ENCODE measurements around the gene MYOM1.

DNA sequence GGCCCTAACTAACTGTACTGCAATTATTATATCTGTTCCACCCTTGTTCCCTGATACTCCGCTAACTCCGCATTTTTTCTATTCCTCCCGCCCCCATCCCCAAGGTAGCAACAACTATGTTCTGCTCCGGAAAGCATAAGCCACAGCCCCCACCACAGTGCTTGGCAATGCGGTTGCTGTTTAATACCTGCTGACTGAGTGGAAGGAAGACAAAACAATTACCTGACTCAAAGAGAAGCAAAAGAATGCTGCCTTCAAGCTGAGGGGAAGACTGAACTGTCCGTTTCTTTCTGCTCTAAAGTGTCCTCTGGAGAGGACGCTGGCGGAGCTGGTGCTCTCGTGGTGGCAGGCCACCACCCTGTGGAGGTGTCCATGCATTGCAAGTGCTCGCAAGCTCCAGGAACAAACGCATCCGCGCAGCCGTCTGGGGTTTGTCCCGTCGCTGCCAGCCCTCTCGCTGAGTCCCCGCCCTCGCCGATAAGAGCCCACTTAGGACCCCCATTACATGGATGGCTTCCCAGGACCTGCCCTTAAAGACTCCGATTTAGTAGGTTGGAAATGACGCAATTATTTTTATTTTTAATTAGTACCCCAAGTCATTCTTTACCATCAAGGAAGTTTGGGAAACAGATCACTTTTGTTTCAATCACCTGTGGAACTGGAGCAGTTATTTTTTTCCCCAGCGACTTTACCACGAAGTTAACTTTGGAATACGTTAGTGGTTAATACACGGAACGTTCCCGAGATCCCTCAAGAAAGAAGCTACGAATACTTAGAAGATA is 26.3 kb upstream of the MYOM1 start:
- TF ChIP-seq, protein P1, sequence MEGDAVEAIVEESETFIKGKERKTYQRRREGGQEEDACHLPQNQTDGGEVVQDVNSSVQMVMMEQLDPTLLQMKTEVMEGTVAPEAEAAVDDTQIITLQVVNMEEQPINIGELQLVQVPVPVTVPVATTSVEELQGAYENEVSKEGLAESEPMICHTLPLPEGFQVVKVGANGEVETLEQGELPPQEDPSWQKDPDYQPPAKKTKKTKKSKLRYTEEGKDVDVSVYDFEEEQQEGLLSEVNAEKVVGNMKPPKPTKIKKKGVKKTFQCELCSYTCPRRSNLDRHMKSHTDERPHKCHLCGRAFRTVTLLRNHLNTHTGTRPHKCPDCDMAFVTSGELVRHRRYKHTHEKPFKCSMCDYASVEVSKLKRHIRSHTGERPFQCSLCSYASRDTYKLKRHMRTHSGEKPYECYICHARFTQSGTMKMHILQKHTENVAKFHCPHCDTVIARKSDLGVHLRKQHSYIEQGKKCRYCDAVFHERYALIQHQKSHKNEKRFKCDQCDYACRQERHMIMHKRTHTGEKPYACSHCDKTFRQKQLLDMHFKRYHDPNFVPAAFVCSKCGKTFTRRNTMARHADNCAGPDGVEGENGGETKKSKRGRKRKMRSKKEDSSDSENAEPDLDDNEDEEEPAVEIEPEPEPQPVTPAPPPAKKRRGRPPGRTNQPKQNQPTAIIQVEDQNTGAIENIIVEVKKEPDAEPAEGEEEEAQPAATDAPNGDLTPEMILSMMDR (IDR thresholded peaks at IDR 0.05) = peak; percentile 79 to 88 (median 87)
- TF ChIP-seq POLR2AphosphoS5 (IDR thresholded peaks at IDR 0.05; ENCODE audit: insufficient read depth in 1 of 2, low read depth in 1 of 2) (peak; percentile 24 to 61), POLR2A (IDR thresholded peaks at IDR 0.05) (no peak)
